Stimulated activated CD8-positive, alpha-beta memory T cell treated with anti-CD3 and anti-CD28 coated beads, Interleukin-12 subunit alpha, Interleukin-12 subunit beta, amount 100 ng/mL, for 24 hours (primary cell): Measurements from ENCODE around the gene ZSCAN30.

ENCODE experiments used
- DNase-seq: peaks from one replicate; pipeline ENCODE4 v3.0.0-alpha.2; 2020; ENCODE audit errors: extremely low read depth

The ZSCAN30 gene

GRCh38 chr18:35290094-35290735 is at the start of gene ZSCAN30:
Gene ZSCAN30, minus strand, starts transcription at chr18:35290229. Its CDS starts 25,877 bp downstream, at chr18:35264352.
- DNase-seq = peak; percentile 82

DNA sequence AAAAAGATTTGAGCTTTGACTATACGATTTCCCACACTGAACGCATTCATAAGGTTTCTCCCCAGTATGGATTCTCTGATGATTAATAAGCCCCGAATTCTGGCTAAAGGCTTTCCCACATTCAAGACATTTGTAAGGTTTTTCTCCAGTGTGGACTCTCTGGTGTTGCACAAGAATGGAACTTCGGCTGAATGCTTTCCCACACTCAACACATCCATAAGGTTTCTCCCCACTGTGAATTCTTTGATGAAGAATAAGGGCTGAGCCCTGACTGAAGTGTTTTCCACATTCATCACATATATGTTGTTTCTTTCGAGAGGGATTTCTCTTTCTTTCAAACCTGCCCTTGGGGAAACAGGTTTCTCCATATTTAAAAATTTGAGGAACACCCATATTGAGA is 47.3 kb upstream of the ZSCAN30 start:
- DNase-seq = no peak

DNA sequence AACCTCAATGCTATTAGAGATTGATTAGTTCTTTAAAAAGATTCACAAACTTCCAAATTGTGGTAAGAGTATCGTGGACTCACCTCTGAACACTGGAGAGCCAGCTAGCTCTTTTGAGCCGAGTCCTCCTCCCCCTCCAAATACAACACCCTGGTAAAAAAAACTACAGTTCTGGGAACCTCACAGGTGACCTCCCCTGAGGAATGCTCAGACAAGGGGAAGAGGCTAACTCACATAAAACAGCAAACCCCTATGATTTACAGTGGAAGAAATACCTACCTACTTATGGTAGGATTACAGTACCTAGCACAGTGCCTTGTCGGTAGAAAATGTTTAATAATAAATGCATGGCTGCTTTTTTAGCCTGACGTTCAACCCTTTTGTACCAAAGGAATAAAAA is 45.8 kb upstream of the ZSCAN30 start:
- DNase-seq = no peak

DNA sequence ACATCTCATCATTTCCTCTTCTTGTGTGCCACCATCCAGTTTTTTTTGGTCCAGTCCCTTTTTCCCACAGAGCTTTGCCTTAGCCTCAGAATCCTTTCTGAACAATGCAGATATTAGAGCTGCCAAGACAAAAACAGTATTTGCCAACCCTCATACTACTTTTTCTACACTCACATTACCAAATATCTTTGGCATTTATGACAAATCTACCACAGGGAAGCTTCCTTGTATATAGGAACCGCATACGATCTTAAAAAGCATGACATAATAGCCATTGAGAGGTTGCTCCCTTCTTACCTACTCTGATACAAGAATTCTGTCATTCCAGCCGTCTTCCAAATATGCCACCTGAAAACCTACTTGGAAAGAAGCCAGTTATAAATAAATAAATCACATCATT is 44.8 kb upstream of the ZSCAN30 start:
- DNase-seq = no peak

- no peak for DNase-seq
Measured at GRCh38 chr18:35334212-35334611, 44.2 kb upstream of the ZSCAN30 start.

GRCh38 chr18:35331367-35332087 is 41.5 kb upstream of the ZSCAN30 start:
- no peak for DNase-seq

DNA sequence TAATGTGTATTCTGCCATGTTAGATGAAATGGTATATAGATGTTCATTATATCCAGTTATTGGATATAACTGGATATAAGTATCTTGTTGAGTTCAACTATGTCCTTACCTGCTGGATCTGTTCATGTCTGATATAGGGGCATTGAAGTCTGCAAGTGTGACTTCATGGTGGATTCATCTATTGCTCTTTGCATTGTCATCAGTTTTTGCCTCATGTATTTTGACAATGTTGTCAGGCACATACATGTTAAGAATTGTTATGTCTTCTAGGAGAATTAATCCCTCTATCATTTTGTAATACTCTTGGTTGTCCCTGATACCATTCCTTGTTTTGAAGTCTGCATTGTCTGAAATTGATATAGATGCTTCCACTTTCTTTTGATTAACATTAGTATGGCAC is 38.8 kb upstream of the ZSCAN30 start:
- no peak for DNase-seq

DNA sequence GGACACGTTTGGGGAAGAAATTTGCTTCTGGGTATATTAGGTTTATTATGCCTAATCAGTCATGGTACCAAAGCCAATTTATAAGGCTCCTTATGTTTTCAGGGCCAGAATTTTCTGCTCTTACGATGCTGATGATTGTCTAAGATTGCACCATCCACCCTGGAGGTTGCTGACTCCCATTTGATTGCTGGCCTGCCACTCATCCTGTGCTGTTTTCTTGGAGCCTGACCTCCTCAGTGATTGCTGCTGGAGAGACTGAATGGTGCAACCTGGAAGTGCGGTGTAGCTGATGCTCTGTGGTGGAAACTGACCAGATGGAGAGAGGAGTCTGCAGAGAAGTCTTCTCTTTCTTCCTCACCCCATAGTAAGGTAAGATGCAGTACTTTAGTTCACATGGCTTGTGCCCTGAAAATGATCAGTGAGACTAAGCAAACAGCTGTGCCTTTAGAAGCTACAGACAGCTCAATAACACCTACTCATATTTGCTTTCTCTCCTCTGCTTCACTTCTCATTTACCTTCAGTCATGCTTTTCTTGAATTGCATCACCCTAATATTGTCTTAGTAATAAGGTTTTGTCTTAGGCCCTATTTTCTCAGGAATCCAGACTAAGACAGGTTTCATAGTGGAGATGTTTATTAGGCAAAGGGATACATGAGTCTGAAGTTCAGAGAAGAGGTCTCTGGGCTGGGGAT is 36.8 kb upstream of the ZSCAN30 start:
- DNase-seq = no peak

DNA sequence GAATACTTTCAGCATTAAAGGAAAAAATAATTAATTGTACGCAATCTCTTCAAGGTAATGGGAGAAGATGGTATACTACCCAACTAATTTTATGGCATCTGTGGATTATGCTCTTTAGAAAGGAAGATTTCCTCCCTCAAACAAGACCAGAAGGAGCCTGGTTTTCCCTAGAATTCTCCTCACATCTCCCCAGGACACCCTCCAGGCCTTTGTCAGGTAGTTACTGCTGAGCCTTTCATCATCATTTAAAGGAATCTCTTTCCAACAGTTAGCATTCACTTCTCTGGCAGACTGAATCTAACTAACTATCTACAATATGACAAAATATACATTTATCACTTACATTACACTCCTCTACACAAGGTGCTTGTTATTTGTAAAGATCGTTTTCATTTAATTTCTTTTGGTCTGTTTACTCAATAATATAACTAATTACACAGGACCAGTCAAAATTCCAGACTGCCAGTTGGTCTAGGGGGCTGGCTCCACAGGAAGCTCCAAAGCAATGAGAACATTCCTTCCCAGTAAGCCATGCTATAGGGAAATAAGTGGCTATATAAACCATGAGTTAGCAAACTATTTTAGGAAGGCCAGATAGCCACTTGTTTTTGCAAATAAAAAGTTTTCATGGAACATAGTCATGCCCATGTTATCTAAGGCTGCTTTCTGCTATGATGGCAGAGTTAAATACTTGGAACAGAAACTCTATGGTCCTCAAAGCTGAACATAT is 35.1 kb upstream of the ZSCAN30 start:
- no peak for DNase-seq

DNA sequence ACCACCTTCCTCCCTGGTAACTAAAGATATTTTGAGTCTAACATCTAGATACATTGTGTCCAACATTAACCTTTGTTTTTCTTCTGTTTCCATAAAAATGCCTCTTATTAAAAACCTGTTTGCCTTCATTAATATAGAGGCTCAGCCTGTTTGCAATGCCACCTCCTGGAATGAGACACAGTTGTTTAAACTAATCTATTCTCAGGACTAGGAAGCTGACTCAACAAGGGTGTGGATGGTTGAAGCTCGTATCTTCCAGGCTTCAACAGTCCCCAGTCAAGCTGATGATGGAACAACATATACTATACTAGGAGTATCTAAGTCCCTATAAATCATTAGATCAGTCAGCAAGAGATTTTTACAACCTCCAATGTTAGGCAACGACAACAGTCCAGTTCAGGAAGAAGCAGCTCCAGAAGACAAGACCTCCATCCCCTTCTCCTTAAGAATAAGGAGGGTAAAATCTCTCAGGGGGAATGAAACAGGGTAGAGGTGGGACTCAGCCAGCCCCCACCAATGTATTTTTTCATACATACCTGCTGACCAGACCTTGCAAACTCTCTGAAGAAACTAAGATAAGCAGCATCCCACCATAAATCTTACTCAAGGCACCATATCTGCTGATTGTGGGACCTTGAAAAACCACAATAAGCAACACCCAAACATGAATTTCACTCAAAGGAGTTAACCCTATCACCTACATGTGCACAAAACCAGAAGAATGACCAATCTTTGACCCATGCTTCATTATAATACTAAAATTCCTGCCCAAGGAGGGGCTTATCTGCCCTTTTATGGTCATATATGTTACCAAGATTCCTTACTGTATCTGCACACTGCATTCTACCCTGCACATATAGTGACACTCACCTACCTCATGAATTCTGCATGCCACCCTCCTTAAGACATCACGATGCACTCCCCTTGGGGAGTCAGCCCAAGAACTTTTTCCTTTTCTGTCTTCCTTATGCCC is 32.7 kb upstream of the ZSCAN30 start:
- DNase-seq = no peak

GRCh38 chr18:35311496-35311895 is 21.5 kb upstream of the ZSCAN30 start:
- DNase-seq = no peak

DNA sequence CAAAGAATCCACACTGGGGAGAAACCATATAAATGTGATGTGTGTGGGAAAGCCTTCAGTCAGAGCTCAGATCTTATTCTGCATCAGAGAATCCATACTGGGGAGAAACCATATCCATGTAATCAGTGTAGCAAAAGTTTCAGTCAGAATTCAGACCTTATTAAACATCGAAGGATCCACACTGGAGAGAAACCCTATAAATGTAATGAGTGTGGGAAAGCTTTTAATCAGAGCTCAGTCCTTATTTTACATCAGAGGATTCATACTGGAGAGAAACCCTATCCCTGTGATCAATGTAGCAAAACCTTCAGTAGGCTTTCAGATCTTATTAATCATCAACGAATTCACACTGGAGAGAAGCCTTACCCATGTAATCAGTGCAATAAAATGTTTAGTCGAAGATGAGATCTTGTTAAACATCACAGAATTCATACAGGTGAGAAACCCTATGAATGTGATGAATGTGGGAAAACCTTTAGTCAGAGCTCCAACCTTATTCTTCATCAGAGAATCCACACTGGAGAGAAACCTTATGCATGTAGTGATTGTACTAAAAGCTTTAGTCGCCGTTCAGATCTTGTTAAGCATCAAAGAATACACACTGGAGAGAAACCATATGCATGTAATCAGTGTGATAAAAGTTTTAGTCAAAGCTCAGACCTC is 16.7 kb upstream of the ZSCAN30 start:
- DNase-seq = no peak

- DNase-seq = no peak
Measured at GRCh38 chr18:35303610-35304009, 13.6 kb upstream of the ZSCAN30 start.

- DNase-seq = no peak
Measured at GRCh38 chr18:35296060-35296459, 6.0 kb upstream of the ZSCAN30 start.

- no peak for DNase-seq
Measured at GRCh38 chr18:35291166-35291565, 1.1 kb upstream of the ZSCAN30 start.

DNA sequence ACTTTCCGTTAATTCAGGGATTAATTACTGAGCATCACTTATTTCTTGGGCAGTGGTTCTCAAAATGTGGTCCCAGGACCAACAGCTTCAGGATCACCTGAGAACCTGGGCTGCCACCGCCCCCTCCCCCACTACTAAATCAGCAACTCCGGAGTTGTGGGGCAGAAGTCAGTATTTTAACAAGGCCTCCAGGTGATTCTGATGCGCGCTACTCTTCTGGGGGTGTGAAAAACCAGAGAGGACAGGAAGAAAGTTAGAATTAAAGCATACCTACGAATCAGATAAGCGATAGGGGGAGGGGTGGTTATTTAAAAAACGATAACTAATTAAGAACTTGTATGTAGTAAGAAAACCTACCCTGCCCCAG is 319 bp downstream of the ZSCAN30 start:
- no peak for DNase-seq

DNA sequence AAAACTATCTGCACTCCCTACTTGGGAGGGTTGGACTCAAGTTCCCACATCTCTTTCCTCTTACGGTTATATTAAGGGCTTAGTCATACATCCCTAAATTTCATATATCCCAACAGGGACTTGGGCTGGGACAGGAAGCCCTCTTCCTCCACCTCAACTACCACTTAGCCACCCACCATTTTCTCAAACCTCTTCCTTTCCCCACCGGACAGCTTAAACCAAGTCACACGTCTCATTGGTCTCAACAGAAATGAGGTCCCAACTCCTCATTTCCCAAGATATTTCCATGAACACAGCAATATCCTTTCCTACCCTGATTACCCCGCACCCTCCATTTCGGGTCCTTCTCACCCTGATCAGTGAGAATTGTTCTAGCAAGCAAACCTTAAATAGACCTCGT is 736 bp downstream of the ZSCAN30 start:
- DNase-seq = no peak

DNA sequence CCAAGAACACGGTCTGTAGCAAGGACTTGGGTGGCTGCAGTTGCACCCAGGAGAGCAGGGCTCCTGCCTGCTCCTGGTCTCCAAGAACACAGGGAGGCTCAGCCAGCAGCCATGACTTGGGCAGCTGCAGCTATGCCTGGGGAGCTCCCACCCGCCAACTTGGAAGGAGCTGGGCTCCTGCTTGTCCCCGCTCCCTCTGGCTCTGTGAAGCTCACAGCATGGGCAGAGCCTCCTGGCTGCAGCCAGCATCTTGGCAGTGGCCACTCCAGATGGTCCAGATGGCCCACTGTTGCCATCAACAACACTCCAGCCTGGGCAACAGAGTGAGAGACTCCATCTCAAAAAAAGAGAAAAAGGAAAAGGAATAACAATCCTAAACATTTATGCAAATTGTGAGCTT is 5.2 kb downstream of the ZSCAN30 start:
- DNase-seq = no peak

- DNase-seq = no peak
Measured at GRCh38 chr18:35283923-35284794, 5.9 kb downstream of the ZSCAN30 start.

GRCh38 chr18:35282353-35282752 is 7.7 kb downstream of the ZSCAN30 start:
- DNase-seq = no peak
